Inflammatory macrophage treated with lipopolysaccharide for 1 hour (primary cell): ENCODE data around the gene TLL2.

ENCODE experiments used
- DNase-seq, 2 donors: peaks; one replicate each; pipeline ENCODE4 v3.0.0-alpha.2; 2020 to 2022

Gene TLL2

GRCh38 chr10:96505150-96506136, 8.3 kb downstream of the TLL2 start:
- no peak for DNase-seq

- DNase-seq, result no peak
These were observed 11.0 kb downstream of the TLL2 start for GRCh38 chr10:96502561-96503282.

- no peak for DNase-seq
These were observed 11.7 kb downstream of the TLL2 start for GRCh38 chr10:96501985-96502384.

GRCh38 chr10:96500519-96500918, 13.2 kb downstream of the TLL2 start:
- no peak for DNase-seq

- DNase-seq, result no peak
These were observed 13.7 kb downstream of the TLL2 start for GRCh38 chr10:96500050-96500449.

- DNase-seq, result no peak
These were observed 16.3 kb downstream of the TLL2 start for GRCh38 chr10:96497391-96497790.

GRCh38 chr10:96496281-96496925, 17.3 kb downstream of the TLL2 start:
- no peak for DNase-seq

- DNase-seq, result no peak
These were observed 18.2 kb downstream of the TLL2 start for GRCh38 chr10:96495544-96495943.

GRCh38 chr10:96494694-96495093, 19.0 kb downstream of the TLL2 start:
- no peak for DNase-seq

GRCh38 chr10:96493871-96494525, 19.7 kb downstream of the TLL2 start:
- DNase-seq, result no peak

GRCh38 chr10:96493254-96493653, 20.5 kb downstream of the TLL2 start:
- no peak for DNase-seq

GRCh38 chr10:96491303-96491702, 22.4 kb downstream of the TLL2 start:
- DNase-seq, result no peak

- DNase-seq, result no peak
These were observed 25.4 kb downstream of the TLL2 start for GRCh38 chr10:96488161-96488935.

GRCh38 chr10:96482815-96483588, 30.7 kb downstream of the TLL2 start:
- DNase-seq, result no peak

- no peak for DNase-seq
These were observed 35.4 kb downstream of the TLL2 start for GRCh38 chr10:96478355-96478754.

- DNase-seq, result no peak
These were observed 39.9 kb downstream of the TLL2 start for GRCh38 chr10:96473866-96474265.

- peak; percentile 7 to 9 for DNase-seq
These were observed 43.5 kb downstream of the TLL2 start for GRCh38 chr10:96470116-96470743.

GRCh38 chr10:96468845-96469244, 44.9 kb downstream of the TLL2 start:
- no peak for DNase-seq

- DNase-seq, result no peak
These were observed 48.1 kb downstream of the TLL2 start for GRCh38 chr10:96465599-96465998.

- no peak for DNase-seq
These were observed 50.2 kb downstream of the TLL2 start for GRCh38 chr10:96463562-96463961.
